GM06990 (cell line): ENCODE data around the gene PCCA.

Source experiments
- DNase-seq: peaks from one replicate; pipeline ENCODE4 v3.0.0-alpha.2; 2011; ENCODE audit not compliant: insufficient read length; ENCODE audit errors: extremely low read depth
- H3K27me3 ChIP-seq: replicated peaks from 2 replicates; pipeline ENCODE4 v1.6.0; 2011; ENCODE audit warnings: low read length; ENCODE audit not compliant: control insufficient read depth, insufficient read depth
- H3K36me3 ChIP-seq: 2 replicates; pipeline ENCODE4 v1.5.1; 2011; ENCODE audit warnings: low read length; ENCODE audit not compliant: control insufficient read depth, insufficient read depth
- H3K4me3 ChIP-seq: replicated peaks from 2 replicates; pipeline ENCODE4 v1.5.1; 2011; ENCODE audit warnings: low read depth, mild to moderate bottlenecking, control low read depth, low read length
- TF ChIP-seq, protein P1 (sequence below): IDR thresholded peaks from 2 replicates; pipeline ENCODE4 v1.5.1; 2011; ENCODE audit warnings: low read length, control low read depth, mild to moderate bottlenecking, inconsistent platforms; ENCODE audit not compliant: insufficient read depth, poor library complexity, severe bottlenecking

The PCCA gene

DNA sequence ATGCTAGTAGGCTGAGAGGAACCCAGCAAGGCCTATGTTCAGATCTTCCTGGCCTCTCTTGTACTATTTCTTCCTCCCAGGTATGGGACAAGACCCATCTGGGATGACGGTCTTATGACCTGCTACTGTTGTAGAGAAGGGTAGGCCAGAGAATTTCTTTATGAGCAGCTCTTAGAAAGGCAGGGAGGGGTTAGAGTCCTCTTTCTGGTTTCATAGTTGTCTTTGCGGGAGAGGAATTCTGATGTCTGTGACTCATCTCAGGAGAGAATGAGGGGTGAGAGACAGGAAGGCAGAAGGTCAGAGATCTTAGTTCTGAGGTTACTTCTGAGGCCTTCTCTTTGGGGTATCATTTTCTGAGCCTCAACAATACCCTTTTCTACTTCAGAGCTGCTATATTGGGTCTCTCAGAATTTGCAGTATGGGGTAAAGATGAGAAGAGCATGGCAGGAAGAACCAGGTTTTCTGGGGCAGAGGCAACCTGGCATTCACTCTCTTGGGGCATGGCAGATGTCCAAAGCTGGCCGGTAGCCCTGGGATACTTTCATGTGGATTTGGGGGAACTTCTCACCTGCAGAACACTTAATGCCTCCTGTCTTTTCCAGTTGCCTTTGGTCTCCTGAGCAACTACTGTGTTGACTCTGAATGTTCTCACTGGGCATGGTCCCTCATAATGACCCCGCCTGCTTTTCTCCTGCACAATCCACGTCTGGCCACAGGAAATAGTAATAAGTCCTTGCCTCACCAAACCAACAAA lies 345.3 kb downstream of the PCCA start:
- H3K4me3 ChIP-seq = no peak overlapping the region
- TF ChIP-seq, protein P1, sequence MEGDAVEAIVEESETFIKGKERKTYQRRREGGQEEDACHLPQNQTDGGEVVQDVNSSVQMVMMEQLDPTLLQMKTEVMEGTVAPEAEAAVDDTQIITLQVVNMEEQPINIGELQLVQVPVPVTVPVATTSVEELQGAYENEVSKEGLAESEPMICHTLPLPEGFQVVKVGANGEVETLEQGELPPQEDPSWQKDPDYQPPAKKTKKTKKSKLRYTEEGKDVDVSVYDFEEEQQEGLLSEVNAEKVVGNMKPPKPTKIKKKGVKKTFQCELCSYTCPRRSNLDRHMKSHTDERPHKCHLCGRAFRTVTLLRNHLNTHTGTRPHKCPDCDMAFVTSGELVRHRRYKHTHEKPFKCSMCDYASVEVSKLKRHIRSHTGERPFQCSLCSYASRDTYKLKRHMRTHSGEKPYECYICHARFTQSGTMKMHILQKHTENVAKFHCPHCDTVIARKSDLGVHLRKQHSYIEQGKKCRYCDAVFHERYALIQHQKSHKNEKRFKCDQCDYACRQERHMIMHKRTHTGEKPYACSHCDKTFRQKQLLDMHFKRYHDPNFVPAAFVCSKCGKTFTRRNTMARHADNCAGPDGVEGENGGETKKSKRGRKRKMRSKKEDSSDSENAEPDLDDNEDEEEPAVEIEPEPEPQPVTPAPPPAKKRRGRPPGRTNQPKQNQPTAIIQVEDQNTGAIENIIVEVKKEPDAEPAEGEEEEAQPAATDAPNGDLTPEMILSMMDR = no peak
- no peaks in the 10 kb centered on the region for H3K27me3 ChIP-seq
- H3K36me3 ChIP-seq = no peaks in the 10 kb centered on the region; the same call in 1 of the 2 replicates
- peak; percentile 19 for DNase-seq

DNA sequence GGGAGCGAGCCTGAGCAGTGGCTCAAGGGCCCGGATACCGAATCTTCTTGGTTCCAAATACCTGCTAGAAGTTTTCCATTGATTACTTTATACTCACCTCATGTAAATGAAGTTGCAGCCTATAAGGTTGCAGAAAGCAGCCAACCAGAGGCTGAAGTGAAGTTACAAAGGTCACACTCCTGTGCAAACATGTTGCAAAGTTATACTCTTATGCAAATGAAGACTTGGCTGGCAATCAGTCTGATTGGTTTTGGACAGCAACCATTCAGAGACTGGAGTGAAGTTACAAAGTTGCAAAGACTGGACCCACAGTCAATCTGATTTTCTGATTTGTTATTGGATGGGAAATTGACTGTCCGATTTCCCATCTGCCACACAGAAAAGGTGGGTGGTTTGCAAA lies 347.2 kb downstream of the PCCA start:
- H3K27me3 ChIP-seq = no peaks in the 10 kb centered on the region
- TF ChIP-seq, protein P1 = no peak
- no peaks in the 10 kb centered on the region; the same call in 1 of the 2 replicates for H3K36me3 ChIP-seq
- no peak overlapping the region for H3K4me3 ChIP-seq
- no peak for DNase-seq

DNA sequence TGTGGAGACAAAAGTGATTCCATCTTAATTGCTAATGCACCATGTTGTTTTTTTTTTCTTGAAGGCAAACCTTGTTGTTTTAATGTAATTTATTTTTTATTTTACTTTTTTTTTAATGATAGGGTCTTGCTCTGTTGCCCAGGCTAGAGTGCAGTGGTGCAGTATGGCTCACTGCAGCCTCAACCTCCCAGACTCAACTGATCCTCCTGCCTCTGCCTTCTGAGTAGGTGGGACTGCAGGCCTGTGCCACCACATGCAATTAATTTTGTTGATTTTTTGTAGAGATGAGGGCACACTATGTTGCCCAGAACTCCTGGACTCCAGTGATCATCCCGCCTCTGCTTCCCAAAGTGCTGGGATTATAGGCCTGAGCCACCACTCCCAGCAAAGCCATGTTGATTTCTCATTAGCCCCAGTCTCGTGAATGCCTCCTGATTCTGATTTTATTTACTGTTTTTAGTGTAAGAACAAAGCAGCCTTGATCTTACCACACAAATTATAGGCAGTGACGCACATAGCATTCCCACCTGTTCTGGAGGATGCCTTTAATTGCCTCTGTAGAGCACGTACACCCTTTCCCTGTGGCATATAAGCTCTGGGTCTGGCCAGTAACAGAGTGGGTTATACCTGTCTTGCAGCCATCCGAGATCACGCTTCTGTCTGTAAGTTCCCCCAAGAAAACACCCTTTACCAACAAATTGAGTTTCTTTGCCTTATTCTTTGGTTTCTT lies 349.3 kb downstream of the PCCA start:
- no peak overlapping the region for H3K4me3 ChIP-seq
- TF ChIP-seq, protein P1 = no peak
- H3K27me3 ChIP-seq = no peaks in the 10 kb centered on the region
- H3K36me3 ChIP-seq = no peaks in the 10 kb centered on the region; the same call in 1 of the 2 replicates
- no peak for DNase-seq

GRCh38 chr13:100439247-100439970 lies 350.5 kb downstream of the PCCA start:
- H3K4me3 ChIP-seq = no peak overlapping the region
- TF ChIP-seq, protein P1 = no peak
- H3K36me3 ChIP-seq = no peaks in the 10 kb centered on the region; the same call in 1 of the 2 replicates
- DNase-seq = no peak
- H3K27me3 ChIP-seq = no peaks in the 10 kb centered on the region

- TF ChIP-seq, protein P1 = no peak
- no peak for DNase-seq
- Histone ChIP-seq H3K4me3 (no peak overlapping the region), H3K36me3 (no peaks in the 10 kb centered on the region), H3K27me3 (no peaks in the 10 kb centered on the region)
These were observed 352.0 kb downstream of the PCCA start for GRCh38 chr13:100440751-100441425.
